Measurements from ENCODE around the gene ASS1. TPM values are rescaled to one million over a fixed set of nuclear protein-coding genes. Genes with fewer than 3 reads are reported as not detected.

ASS1 gene
- total and polyA plus RNA-seq, 10 donors: 15.4 to 37.4 (median 26.6) TPM

GRCh38 chr9:130483371-130483971, 38.7 kb downstream of the ASS1 start:
- no peak overlapping the region for H3K4me3 ChIP-seq
- H3K9me3 ChIP-seq: no peaks in the 10 kb centered on the region
- H3K36me3 ChIP-seq: peaks cover 0 to 12% (median 0%) of the 10 kb centered on the region in 6 donors
- H3K27me3 ChIP-seq (replicated peaks in 1 of 7): peaks cover 0 to 31% (median 0%) of the 10 kb centered on the region in 7 donors
- H3K27ac ChIP-seq: no peak overlapping the region
- no peak for DNase-seq
- WGBS, 5 donors: 30 to 43% (median 36%) methylated on average over 14 to 16 of the region's 16 CpGs
- intact Hi-C loops (cut with DNase I; ENCODE audit: low total_unique reads): no loop called here
- H3K4me1 ChIP-seq: no peaks in the 10 kb centered on the region
- TF ChIP-seq POLR2AphosphoS5 (IDR thresholded peaks at IDR 0.05): no peak
- TF ChIP-seq POLR2A (IDR thresholded peaks at IDR 0.05): no peak
- no peak for TF ChIP-seq CTCF (IDR thresholded peaks at IDR 0.05 in 8 of 11, conservative IDR thresholded peaks at IDR 0.05 in 3 of 11)

DNA sequence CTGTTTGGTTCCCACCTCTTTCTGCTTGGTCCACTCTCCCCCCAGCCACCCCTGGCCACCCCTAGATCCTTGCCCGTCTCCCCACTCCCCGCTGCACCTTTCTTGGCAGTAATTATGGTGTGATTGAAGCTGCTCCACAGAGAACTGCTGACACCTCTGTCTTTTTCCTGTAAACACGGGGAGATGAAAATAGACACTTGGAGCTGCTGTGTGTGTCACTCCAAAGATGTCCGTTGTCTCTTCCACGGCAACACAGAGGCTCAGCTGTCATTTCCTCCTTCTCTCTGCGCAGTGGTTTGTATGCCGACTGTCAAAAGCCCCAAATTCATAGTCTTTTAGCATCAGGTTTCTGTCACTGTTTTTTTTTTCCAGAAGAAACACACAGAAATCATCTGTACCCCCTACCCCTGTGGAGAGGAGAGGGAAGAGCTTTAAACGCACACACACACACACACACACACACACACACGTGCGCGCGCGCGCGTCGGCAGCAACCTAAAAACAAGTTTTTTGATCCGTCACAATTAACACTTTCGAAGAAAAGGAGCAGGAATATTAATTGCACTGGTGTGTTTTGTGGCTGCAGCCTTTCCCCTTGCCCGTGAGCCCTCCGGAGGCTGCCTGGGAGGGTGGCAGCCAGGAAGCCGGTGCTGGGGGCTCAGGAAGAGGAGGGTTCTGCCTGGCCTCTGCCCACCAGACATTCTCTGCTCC, 39.8 kb downstream of the ASS1 start:
- TF ChIP-seq CTCF (IDR thresholded peaks at IDR 0.05 in 8 of 11, conservative IDR thresholded peaks at IDR 0.05 in 3 of 11) (no peak), POLR2AphosphoS5 (IDR thresholded peaks at IDR 0.05) (no peak), POLR2A (IDR thresholded peaks at IDR 0.05) (no peak)
- no peaks in the 10 kb centered on the region for H3K9me3 ChIP-seq
- H3K27me3 ChIP-seq (replicated peaks in 1 of 7): peaks cover 0 to 31% (median 0%) of the 10 kb centered on the region in 7 donors
- no peak overlapping the region for H3K27ac ChIP-seq
- peaks cover 0 to 16% (median 0%) of the 10 kb centered on the region in 6 donors for H3K36me3 ChIP-seq
- intact Hi-C loops (cut with DNase I; ENCODE audit: low total_unique reads): no loop called here
- H3K4me3 ChIP-seq: no peak overlapping the region
- WGBS, 5 donors: 70 to 74% (median 74%) methylated on average over 21 of the region's 21 CpGs
- DNase-seq: no peak
- H3K4me1 ChIP-seq: no peaks in the 10 kb centered on the region

DNA sequence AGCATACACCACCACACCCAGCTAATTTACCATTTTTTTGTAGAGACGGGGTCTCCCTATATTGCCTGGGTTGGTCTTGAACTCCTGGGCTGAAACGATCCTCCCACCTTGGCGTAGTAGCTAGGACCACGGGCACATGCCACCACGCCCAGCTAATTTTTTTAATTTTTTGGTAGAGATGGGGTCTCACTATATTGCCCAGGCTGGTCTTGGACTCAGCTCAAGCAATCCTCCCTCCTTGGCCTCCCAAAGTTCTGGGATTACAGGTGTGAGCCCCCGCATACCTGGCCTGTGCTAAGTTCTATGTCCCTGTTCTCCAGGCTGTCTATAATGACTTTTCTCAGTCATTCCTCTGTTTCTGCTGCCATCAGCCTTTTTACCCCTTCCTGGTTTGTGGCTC, 41.3 kb downstream of the ASS1 start:
- no peak for DNase-seq
- Histone ChIP-seq H3K4me1 (no peaks in the 10 kb centered on the region), H3K27ac (no peak overlapping the region), H3K4me3 (no peak overlapping the region), H3K9me3 (no peaks in the 10 kb centered on the region), H3K36me3 (peaks cover 0 to 14% (median 0%) of the 10 kb centered on the region in 6 donors), H3K27me3 (replicated peaks in 1 of 7) (peaks cover 0 to 28% (median 0%) of the 10 kb centered on the region in 7 donors)
- intact Hi-C loops (cut with DNase I; ENCODE audit: low total_unique reads): no loop called here
- no peak for TF ChIP-seq POLR2A (IDR thresholded peaks at IDR 0.05)
- no peak for TF ChIP-seq POLR2AphosphoS5 (IDR thresholded peaks at IDR 0.05)
- TF ChIP-seq CTCF (IDR thresholded peaks at IDR 0.05 in 8 of 11, conservative IDR thresholded peaks at IDR 0.05 in 3 of 11): no peak
- 92 to 95% (median 93%) methylated on average over 6 of the region's 6 CpGs for WGBS, 5 donors

DNA sequence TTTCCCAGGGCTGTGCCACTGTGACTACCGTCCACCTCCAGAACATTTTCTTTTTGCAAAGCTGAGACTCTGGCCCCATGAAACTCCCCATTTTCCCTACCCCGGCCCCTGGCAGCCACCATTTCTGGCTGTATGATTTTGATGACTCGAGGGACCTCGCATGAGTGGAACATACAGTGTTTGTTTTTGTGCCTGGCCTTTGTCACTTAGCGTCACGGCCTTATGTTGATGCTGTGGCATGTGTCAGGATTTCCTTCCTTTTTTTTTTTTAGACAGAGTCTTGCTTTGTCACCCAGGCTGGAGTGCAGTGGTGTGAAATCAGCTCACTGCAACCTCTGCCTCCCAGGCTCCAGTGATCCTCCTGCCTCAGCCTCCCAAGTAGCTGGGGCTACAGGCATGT, 42.7 kb downstream of the ASS1 start:
- WGBS, 5 donors: 42 to 55% (median 45%) methylated on average over 6 of the region's 6 CpGs
- intact Hi-C loops (cut with DNase I; ENCODE audit: low total_unique reads): no loop called here
- DNase-seq: no peak
- Histone ChIP-seq H3K4me1 (no peaks in the 10 kb centered on the region), H3K4me3 (no peak overlapping the region), H3K27ac (no peak overlapping the region), H3K36me3 (peaks cover 0 to 26% (median 0%) of the 10 kb centered on the region in 6 donors), H3K9me3 (no peaks in the 10 kb centered on the region), H3K27me3 (replicated peaks in 1 of 7) (peaks cover 0 to 32% (median 0%) of the 10 kb centered on the region in 7 donors)
- TF ChIP-seq POLR2A (IDR thresholded peaks at IDR 0.05): no peak
- no peak for TF ChIP-seq POLR2AphosphoS5 (IDR thresholded peaks at IDR 0.05)
- TF ChIP-seq CTCF (IDR thresholded peaks at IDR 0.05 in 8 of 11, conservative IDR thresholded peaks at IDR 0.05 in 3 of 11): no peak

All from spleen (tissue), 11 donors.